ENCODE measurements around the gene CEP89.
"Not testable (repeated sequence)": the region's sequence is repeated elsewhere in the genome, so short reads cannot be mapped to it uniquely, and the experiment has no call there.

GRCh38 chr19:33002126-33002865 is 30.5 kb upstream of the CEP89 start:
- not testable (repeated sequence) for TF ChIP-seq CTCF (IDR thresholded peaks at IDR 0.05; ENCODE audit: insufficient read depth, low read length, poor library complexity, severe bottlenecking); EZH2phosphoT487 (conservative IDR thresholded peaks at IDR 0.05; ENCODE audit: low read length)
